Subcutaneous abdominal adipose tissue (tissue), 5 donors: ENCODE results near the gene HTR1A.

Source experiments
- H3K27ac ChIP-seq: one replicate; pipeline ENCODE4 v1.7.0; 2013; ENCODE audit warnings: low read depth, mild to moderate bottlenecking, inconsistent platforms, low read length, moderate library complexity
- H3K27me3 ChIP-seq, 5 donors: one replicate each; pipeline ENCODE4 v1.7.0; 2013; ENCODE audit warnings: low read length in 5 of 5, inconsistent platforms in 1 of 5; ENCODE audit not compliant: control insufficient read depth in 5 of 5, insufficient read depth in 4 of 5
- H3K36me3 ChIP-seq, 5 donors: one replicate each; pipeline ENCODE4 v1.7.0; 2013; ENCODE audit warnings: low read length in 5 of 5; ENCODE audit not compliant: control insufficient read depth in 5 of 5, insufficient read depth in 5 of 5
- H3K4me1 ChIP-seq, 5 donors: one replicate each; pipeline ENCODE4 v1.7.0; 2013; ENCODE audit warnings: low read length in 5 of 5, mild to moderate bottlenecking in 3 of 5, moderate library complexity in 1 of 5; ENCODE audit not compliant: control insufficient read depth in 5 of 5, insufficient read depth in 5 of 5
- H3K4me3 ChIP-seq, 5 donors: one replicate each; pipeline ENCODE4 v1.7.0; 2013; ENCODE audit warnings: low read length in 5 of 5, low read depth in 1 of 5
- H3K9ac ChIP-seq, 5 donors: one replicate each; pipeline ENCODE4 v1.7.0; 2013; ENCODE audit warnings: low read length in 5 of 5, mild to moderate bottlenecking in 4 of 5, moderate library complexity in 3 of 5
- H3K9me3 ChIP-seq, 5 donors: one replicate each; pipeline ENCODE4 v1.7.0; 2013; ENCODE audit warnings: low read length in 5 of 5; ENCODE audit not compliant: control insufficient read depth in 5 of 5
- donor health status: healthy.
- donor health status: healthy.
- donor health status: healthy.
- donor health status: healthy.
- donor health status: healthy.

Gene HTR1A

GRCh38 chr5:63959177-63959982 lies 2.9 kb downstream of the HTR1A start:
- H3K27me3 ChIP-seq, result peaks cover 31 to 35% (median 32%) of the 10 kb centered on the region in 5 donors
- no peaks in the 10 kb centered on the region for H3K36me3 ChIP-seq
- H3K4me3 ChIP-seq, result no peak overlapping the region
- H3K27ac ChIP-seq, result no peak overlapping the region
- H3K9ac ChIP-seq, result no peak overlapping the region
- H3K9me3 ChIP-seq, result peaks cover 0 to 13% (median 3%) of the 10 kb centered on the region in 5 donors
- H3K4me1 ChIP-seq, result no peaks in the 10 kb centered on the region

- Histone ChIP-seq H3K9ac (no peak overlapping the region), H3K36me3 (no peaks in the 10 kb centered on the region), H3K27me3 (peaks cover 31 to 35% (median 32%) of the 10 kb centered on the region in 5 donors), H3K9me3 (peaks cover 0 to 13% (median 3%) of the 10 kb centered on the region in 5 donors), H3K4me1 (no peaks in the 10 kb centered on the region), H3K4me3 (no peak overlapping the region), H3K27ac (no peak overlapping the region)
These were observed 3.6 kb downstream of the HTR1A start for GRCh38 chr5:63958654-63959053.

GRCh38 chr5:63957617-63958016 lies 4.6 kb downstream of the HTR1A start:
- Histone ChIP-seq H3K4me1 (no peaks in the 10 kb centered on the region), H3K9ac (no peak overlapping the region), H3K9me3 (peaks cover 0 to 13% (median 3%) of the 10 kb centered on the region in 5 donors), H3K27ac (no peak overlapping the region), H3K27me3 (peaks cover 31 to 35% (median 32%) of the 10 kb centered on the region in 5 donors), H3K4me3 (no peak overlapping the region), H3K36me3 (no peaks in the 10 kb centered on the region)

- no peaks in the 10 kb centered on the region for H3K27me3 ChIP-seq
- H3K9ac ChIP-seq, result no peak overlapping the region
- no peak overlapping the region for H3K4me3 ChIP-seq
- no peaks in the 10 kb centered on the region for H3K9me3 ChIP-seq
- no peaks in the 10 kb centered on the region for H3K4me1 ChIP-seq
- H3K36me3 ChIP-seq, result no peaks in the 10 kb centered on the region
- H3K27ac ChIP-seq, result no peak overlapping the region
These were observed 9.0 kb downstream of the HTR1A start for GRCh38 chr5:63953217-63953616.

GRCh38 chr5:63935103-63935502 lies 27.1 kb downstream of the HTR1A start:
- no peaks in the 10 kb centered on the region for H3K4me1 ChIP-seq
- no peaks in the 10 kb centered on the region for H3K9me3 ChIP-seq
- no peak overlapping the region for H3K4me3 ChIP-seq
- H3K9ac ChIP-seq, result no peak overlapping the region
- H3K36me3 ChIP-seq, result no peaks in the 10 kb centered on the region
- H3K27me3 ChIP-seq, result no peaks in the 10 kb centered on the region
- no peak overlapping the region for H3K27ac ChIP-seq

GRCh38 chr5:63931836-63932235 lies 30.4 kb downstream of the HTR1A start:
- no peak overlapping the region for H3K9ac ChIP-seq
- no peaks in the 10 kb centered on the region for H3K27me3 ChIP-seq
- H3K4me3 ChIP-seq, result no peak overlapping the region
- H3K27ac ChIP-seq, result no peak overlapping the region
- no peaks in the 10 kb centered on the region for H3K9me3 ChIP-seq
- no peaks in the 10 kb centered on the region for H3K4me1 ChIP-seq
- H3K36me3 ChIP-seq, result no peaks in the 10 kb centered on the region

GRCh38 chr5:63928451-63928850 lies 33.8 kb downstream of the HTR1A start:
- no peak overlapping the region for H3K27ac ChIP-seq
- no peak overlapping the region for H3K4me3 ChIP-seq
- no peaks in the 10 kb centered on the region for H3K36me3 ChIP-seq
- no peaks in the 10 kb centered on the region for H3K27me3 ChIP-seq
- H3K9ac ChIP-seq, result no peak overlapping the region
- H3K9me3 ChIP-seq, result no peaks in the 10 kb centered on the region
- no peaks in the 10 kb centered on the region for H3K4me1 ChIP-seq

- H3K4me3 ChIP-seq, result no peak overlapping the region
These were observed 38.3 kb downstream of the HTR1A start for GRCh38 chr5:63923914-63924313.

GRCh38 chr5:63919763-63920478 lies 42.3 kb downstream of the HTR1A start:
- Histone ChIP-seq H3K36me3 (no peaks in the 10 kb centered on the region), H3K9me3 (peaks cover 0 to 4% (median 0%) of the 10 kb centered on the region in 5 donors), H3K4me1 (no peaks in the 10 kb centered on the region), H3K27ac (no peak overlapping the region), H3K9ac (no peak overlapping the region), H3K4me3 (no peak overlapping the region), H3K27me3 (no peaks in the 10 kb centered on the region)

More at GRCh38 chr5:63923914-63924313, 38.3 kb downstream of the HTR1A start:
- H3K9me3 ChIP-seq, result no peaks in the 10 kb centered on the region
- no peaks in the 10 kb centered on the region for H3K36me3 ChIP-seq
- H3K4me1 ChIP-seq, result no peaks in the 10 kb centered on the region
- no peak overlapping the region for H3K27ac ChIP-seq
- H3K9ac ChIP-seq, result no peak overlapping the region
- H3K27me3 ChIP-seq, result no peaks in the 10 kb centered on the region

- H3K9ac ChIP-seq, result no peak overlapping the region
- peaks cover 0 to 7% (median 0%) of the 10 kb centered on the region in 5 donors for H3K9me3 ChIP-seq
- H3K4me3 ChIP-seq, result no peak overlapping the region
- no peak overlapping the region for H3K27ac ChIP-seq
- H3K4me1 ChIP-seq, result no peaks in the 10 kb centered on the region
- H3K36me3 ChIP-seq, result no peaks in the 10 kb centered on the region
- H3K27me3 ChIP-seq, result no peaks in the 10 kb centered on the region
These were observed 45.5 kb downstream of the HTR1A start for GRCh38 chr5:63916786-63917185.
